HCT116 (cell line): ENCODE data around the gene TMEM209. TPM values are rescaled to one million over a fixed set of nuclear protein-coding genes. Genes with fewer than 3 reads are reported as not detected.

Experiments used
- ATAC-seq: fragments of 200-7000 bp; cut with Tn5 transposase; 2 replicates; pipeline ENCODE4 v1.9.1; 2020; ENCODE audit warnings: mild to moderate bottlenecking, moderate library complexity
- BruUV-seq: library from RNA; stranded (reverse); fragments of 400-500 nt; replicated peaks from 2 replicates; lab custom pipeline; 2021; lab: Mats Ljungman, UMichigan
- CTCF ChIA-PET: fragments of 300-600 bp; sonication (Branson Sonifier 250); formaldehyde crosslinking; loops from one replicate; lab custom pipeline; 2021; ENCODE audit warnings: antibody characterized with exemption; lab: Charles Lee
- POLR2A ChIA-PET: fragments of 300-600, 350-600 bp; sonication (Branson Sonifier 250); formaldehyde crosslinking; loops from one replicate; lab custom pipeline; 2021; ENCODE audit warnings: antibody characterized with exemption; lab: Charles Lee
- RAD21 ChIA-PET, 2 experiments: fragments of 300-600 bp; sonication (Branson Sonifier 250); formaldehyde crosslinking; loops; one replicate each; lab custom pipeline; 2023; ENCODE audit warnings: low total read pairs in 2 of 2; ENCODE audit not compliant: uncharacterized antibody in 2 of 2, unreplicated experiment in 2 of 2, low non-redundant PET in 1 of 2; lab: Charles Lee
- DNase-seq: peaks from one replicate; pipeline ENCODE4 v3.0.0-alpha.2; 2010; ENCODE audit warnings: low read depth, low spot score
- H2AFZ ChIP-seq: fragments of 200-600 bp; shearing (Covaris generic), sonication (generic); 2 replicates; pipeline ENCODE4 v1.6.1; 2017; ENCODE audit warnings: low read depth, mixed run types, mixed read lengths, antibody characterized with exemption, low read length; ENCODE audit not compliant: poor library complexity, severe bottlenecking
- H3K27ac ChIP-seq: 2 replicates; pipeline ENCODE4 v1.5.1; 2012; ENCODE audit warnings: low read depth, low read length
- H3K27me3 ChIP-seq: fragments of 200-600 bp; sonication (generic); 2 replicates; pipeline ENCODE4 v1.6.1; 2016; ENCODE audit warnings: mixed run types, low read length, mixed read lengths; ENCODE audit not compliant: insufficient read depth
- H3K36me3 ChIP-seq, 2 experiments: fragments of 200-500 bp in 1 of 2; fragments of 200-600 bp in 1 of 2; sonication (Bioruptor generic) in 1 of 2; sonication (generic) in 1 of 2; 2 replicates each; pipeline versions ENCODE4 v1.5.1 to v1.6.1; 2014 to 2016; ENCODE audit warnings: low read length in 2 of 2, inconsistent platforms in 1 of 2, mixed read lengths in 1 of 2, mixed run types in 1 of 2; ENCODE audit not compliant: insufficient read depth in 2 of 2, control insufficient read depth in 1 of 2
- H3K4me1 ChIP-seq, 2 experiments: fragments of 200-600 bp in 1 of 2; sonication (generic) in 1 of 2; 2 replicates each; pipeline versions ENCODE4 v1.5.1 to v1.6.1; 2012 to 2017; ENCODE audit warnings: low read length in 2 of 2, inconsistent platforms in 1 of 2, mild to moderate bottlenecking in 1 of 2, mixed read lengths in 1 of 2, mixed run types in 1 of 2, moderate library complexity in 1 of 2; ENCODE audit not compliant: insufficient read depth in 2 of 2, control insufficient read depth in 1 of 2
- H3K4me2 ChIP-seq: fragments of 200-600 bp; sonication (generic); 2 replicates; pipeline ENCODE4 v1.6.1; 2017; ENCODE audit warnings: mixed run types, low read length, mixed read lengths
- H3K4me3 ChIP-seq, 2 experiments: fragments of 200-600 bp in 1 of 2; sonication (generic) in 1 of 2; replicated peaks in 1 of 2; 2 replicates each; pipeline ENCODE4 v1.5.1; 2011 to 2016; ENCODE audit warnings: low read length in 2 of 2, control low read depth in 1 of 2, low read depth in 1 of 2, mild to moderate bottlenecking in 1 of 2, mixed read lengths in 1 of 2, mixed run types in 1 of 2
- H3K79me2 ChIP-seq: fragments of 200-600 bp; sonication (generic); 2 replicates; pipeline ENCODE4 v1.6.1; 2017; ENCODE audit warnings: mild to moderate bottlenecking, mixed run types, low read length, moderate library complexity, mixed read lengths; ENCODE audit not compliant: insufficient read depth
- H3K9ac ChIP-seq: fragments of 200-600 bp; sonication (generic); 2 replicates; pipeline ENCODE4 v1.6.1; 2016; ENCODE audit warnings: low read length, mixed read lengths
- H3K9me2 ChIP-seq: fragments of 200-600 bp; sonication (generic), shearing (Covaris generic); 2 replicates; pipeline ENCODE4 v1.6.1; 2017; ENCODE audit warnings: mixed run types, mild to moderate bottlenecking, moderate library complexity; ENCODE audit not compliant: insufficient read depth
- H3K9me3 ChIP-seq, 2 experiments: fragments of 200-500 bp in 1 of 2; fragments of 200-600 bp in 1 of 2; sonication (Bioruptor generic) in 1 of 2; sonication (generic) in 1 of 2; 2 replicates each; pipeline ENCODE4 v1.6.1; 2014 to 2017; ENCODE audit warnings: low read length in 2 of 2, mixed read lengths in 2 of 2, inconsistent platforms in 1 of 2, low read depth in 1 of 2, mild to moderate bottlenecking in 1 of 2, mixed run types in 1 of 2, moderate library complexity in 1 of 2; ENCODE audit not compliant: control insufficient read depth in 1 of 2, insufficient read depth in 1 of 2
- H4K20me1 ChIP-seq: fragments of 200-600 bp; sonication (generic), shearing (Covaris generic); 2 replicates; pipeline ENCODE4 v1.6.1; 2017; ENCODE audit warnings: mixed run types, mild to moderate bottlenecking, moderate library complexity; ENCODE audit not compliant: insufficient read depth
- EGR1 ChIP-seq: IDR thresholded peaks from 2 replicates; pipeline ENCODE4 v1.6.1; 2012; ENCODE audit warnings: low read depth
- FOSL1 ChIP-seq: IDR thresholded peaks from 2 replicates; pipeline ENCODE4 v1.6.1; 2012; ENCODE audit warnings: low read depth
- POLR2A ChIP-seq: IDR thresholded peaks from 2 replicates; pipeline ENCODE4 v1.7.0; 2011; ENCODE audit warnings: borderline replicate concordance; ENCODE audit not compliant: insufficient read depth, insufficient read length; ENCODE audit errors: extremely low read depth
- POLR2AphosphoS5 ChIP-seq: IDR thresholded peaks from 2 replicates; pipeline ENCODE4 v1.6.1; 2011; ENCODE audit warnings: mild to moderate bottlenecking, low read depth, low read length, moderate library complexity
- TCF7L2 ChIP-seq: IDR thresholded peaks from 2 replicates; pipeline ENCODE4 v1.7.0; 2011; ENCODE audit warnings: borderline replicate concordance, inconsistent platforms; ENCODE audit not compliant: insufficient read depth, insufficient read length; ENCODE audit errors: extremely low read depth
- ZNF274 ChIP-seq: fragments of 200-500 bp; sonication (Bioruptor generic); IDR thresholded peaks from 2 replicates; pipeline ENCODE4 v1.6.1; 2014; ENCODE audit warnings: mild to moderate bottlenecking, low read depth, low read length, inconsistent platforms
- intact Hi-C: fragments of 100-400 bp; cut with micrococcal nuclease; formaldehyde crosslinking; loops from 2 replicates; pipeline ENCODE4 v1.10.0; 2022
- total RNA-seq: library from RNA; stranded (reverse); gene quantifications from one replicate; pipeline ENCODE4 v1.2.1, GENCODE V29; 2021; ENCODE audit not compliant: unreplicated experiment
- TF ChIP-seq, protein P1 (sequence below): IDR thresholded peaks from 2 replicates; pipeline ENCODE4 v1.6.1; 2012; ENCODE audit warnings: low read depth

TMEM209 gene
- total RNA-seq, 1 experiment from 2014 or later, result 35.8 TPM

DNA sequence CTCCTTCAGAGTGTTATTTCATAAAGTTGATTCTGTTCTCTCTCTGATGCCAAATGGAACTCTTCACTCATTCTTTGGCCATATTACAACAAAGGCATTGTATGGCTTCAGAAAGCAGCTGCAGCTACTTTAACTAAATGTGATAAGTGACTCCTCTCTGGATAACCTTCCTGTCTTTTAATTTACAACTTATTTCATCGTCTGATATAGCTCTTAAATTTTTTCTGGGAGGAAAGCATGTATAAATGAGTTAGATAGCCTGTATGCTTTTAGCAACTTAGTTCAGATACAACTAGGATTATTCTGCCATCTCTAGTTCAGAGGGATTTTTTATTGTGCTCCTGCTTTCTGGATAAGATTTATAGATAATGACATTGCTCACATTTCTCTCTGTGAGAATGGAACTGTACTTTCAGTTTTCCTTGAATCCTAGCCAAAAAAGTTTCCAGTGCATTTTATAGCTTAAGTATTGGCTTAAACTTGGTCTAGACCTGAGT, 77.3 kb downstream of the TMEM209 start:
- intact Hi-C loops, result no loop called here
- peaks cover 20 to 23% of the 10 kb centered on the region in 2 experiments; a peak in 3 of 4 replicates for H3K36me3 ChIP-seq
- TF ChIP-seq FOSL1 (no peak), POLR2A (no peak), POLR2AphosphoS5 (no peak), EGR1 (no peak), ZNF274 (no peak), TCF7L2 (no peak)
- TF ChIP-seq, protein P1, sequence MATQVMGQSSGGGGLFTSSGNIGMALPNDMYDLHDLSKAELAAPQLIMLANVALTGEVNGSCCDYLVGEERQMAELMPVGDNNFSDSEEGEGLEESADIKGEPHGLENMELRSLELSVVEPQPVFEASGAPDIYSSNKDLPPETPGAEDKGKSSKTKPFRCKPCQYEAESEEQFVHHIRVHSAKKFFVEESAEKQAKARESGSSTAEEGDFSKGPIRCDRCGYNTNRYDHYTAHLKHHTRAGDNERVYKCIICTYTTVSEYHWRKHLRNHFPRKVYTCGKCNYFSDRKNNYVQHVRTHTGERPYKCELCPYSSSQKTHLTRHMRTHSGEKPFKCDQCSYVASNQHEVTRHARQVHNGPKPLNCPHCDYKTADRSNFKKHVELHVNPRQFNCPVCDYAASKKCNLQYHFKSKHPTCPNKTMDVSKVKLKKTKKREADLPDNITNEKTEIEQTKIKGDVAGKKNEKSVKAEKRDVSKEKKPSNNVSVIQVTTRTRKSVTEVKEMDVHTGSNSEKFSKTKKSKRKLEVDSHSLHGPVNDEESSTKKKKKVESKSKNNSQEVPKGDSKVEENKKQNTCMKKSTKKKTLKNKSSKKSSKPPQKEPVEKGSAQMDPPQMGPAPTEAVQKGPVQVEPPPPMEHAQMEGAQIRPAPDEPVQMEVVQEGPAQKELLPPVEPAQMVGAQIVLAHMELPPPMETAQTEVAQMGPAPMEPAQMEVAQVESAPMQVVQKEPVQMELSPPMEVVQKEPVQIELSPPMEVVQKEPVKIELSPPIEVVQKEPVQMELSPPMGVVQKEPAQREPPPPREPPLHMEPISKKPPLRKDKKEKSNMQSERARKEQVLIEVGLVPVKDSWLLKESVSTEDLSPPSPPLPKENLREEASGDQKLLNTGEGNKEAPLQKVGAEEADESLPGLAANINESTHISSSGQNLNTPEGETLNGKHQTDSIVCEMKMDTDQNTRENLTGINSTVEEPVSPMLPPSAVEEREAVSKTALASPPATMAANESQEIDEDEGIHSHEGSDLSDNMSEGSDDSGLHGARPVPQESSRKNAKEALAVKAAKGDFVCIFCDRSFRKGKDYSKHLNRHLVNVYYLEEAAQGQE, result no peak
- TF ChIP-seq, all 23 proteins: peak for 0
- Histone ChIP-seq H3K4me3 (no peak overlapping the region), H3K4me1 (no peaks in the 10 kb centered on the region), H2AFZ (no peak overlapping the region), H3K27me3 (no peaks in the 10 kb centered on the region), H3K79me2 (no peaks in the 10 kb centered on the region), H3K9ac (no peak overlapping the region), H3K9me2 (no peaks in the 10 kb centered on the region), H3K9me3 (no peaks in the 10 kb centered on the region), H3K4me2 (no peak overlapping the region), H4K20me1 (no peaks in the 10 kb centered on the region), H3K27ac (no peak overlapping the region)
- ATAC-seq (no peak), DNase-seq (no peak)
- CTCF ChIA-PET, result no interaction called here
- no TSS peak for BruUV-seq
- POLR2A ChIA-PET, result no interaction called here
- RAD21 ChIA-PET, result no interaction called here
